Bronchial epithelial cell (primary cell): ENCODE measurements around the gene TCF4. TPM values are rescaled to one million over a fixed set of nuclear protein-coding genes. Genes with fewer than 3 reads are reported as not detected.

Source experiments
- DNase-seq: peaks from one replicate; pipeline ENCODE4 v3.0.0-alpha.2; 2010; ENCODE audit warnings: low read depth
- FAIRE-seq: peaks from 2 replicates; lab custom pipeline; 2011; peaks lifted over from hg19 to GRCh38; lab: Jason Lieb, UNC
- H3K27me3 ChIP-seq: 2 replicates; pipeline ENCODE4 v1.5.1; 2011; ENCODE audit warnings: low read length; ENCODE audit not compliant: control insufficient read depth, insufficient read depth
- H3K36me3 ChIP-seq: 2 replicates; pipeline ENCODE4 v1.5.1; 2011; ENCODE audit warnings: low read length; ENCODE audit not compliant: control insufficient read depth, insufficient read depth
- H3K4me3 ChIP-seq: 2 replicates; pipeline ENCODE4 v1.5.1; 2011; ENCODE audit warnings: mild to moderate bottlenecking, low read depth, low read length, control low read depth
- total RNA-seq: library from RNA; depleted of rRNA; stranded (reverse); fragments of >200 nt; gene quantifications from 2 replicates; pipeline ENCODE4 v1.2.1, GENCODE V29; 2014
- TF ChIP-seq, protein P1 (sequence below): IDR thresholded peaks from 2 replicates; pipeline ENCODE4 v1.5.1; 2011; ENCODE audit warnings: mild to moderate bottlenecking, moderate library complexity, low read length, control low read depth, inconsistent platforms; ENCODE audit not compliant: insufficient read depth, severe bottlenecking

Gene TCF4
- total RNA-seq, 1 donor from 2014 or later = 10.0 TPM

DNA sequence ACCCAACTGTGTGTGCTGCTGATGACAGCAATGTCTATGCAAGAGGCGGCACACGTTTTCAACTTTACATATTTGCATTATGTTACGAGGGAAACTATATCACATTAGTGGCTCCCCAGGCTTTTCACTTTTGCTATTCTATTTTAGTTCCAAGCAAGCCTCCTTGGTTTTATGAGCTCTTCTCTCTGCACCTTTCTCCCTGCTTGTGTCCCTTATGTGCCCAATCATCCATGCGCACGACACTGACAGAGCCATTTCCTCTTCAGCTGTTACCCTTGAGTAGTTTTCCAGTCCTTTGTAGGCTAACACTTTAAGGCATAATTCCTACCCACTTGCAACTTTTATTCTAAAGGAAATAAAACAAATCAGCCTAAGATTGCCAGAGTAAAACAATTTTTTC lies 154.3 kb downstream of the TCF4 start:
- TF ChIP-seq, protein P1, sequence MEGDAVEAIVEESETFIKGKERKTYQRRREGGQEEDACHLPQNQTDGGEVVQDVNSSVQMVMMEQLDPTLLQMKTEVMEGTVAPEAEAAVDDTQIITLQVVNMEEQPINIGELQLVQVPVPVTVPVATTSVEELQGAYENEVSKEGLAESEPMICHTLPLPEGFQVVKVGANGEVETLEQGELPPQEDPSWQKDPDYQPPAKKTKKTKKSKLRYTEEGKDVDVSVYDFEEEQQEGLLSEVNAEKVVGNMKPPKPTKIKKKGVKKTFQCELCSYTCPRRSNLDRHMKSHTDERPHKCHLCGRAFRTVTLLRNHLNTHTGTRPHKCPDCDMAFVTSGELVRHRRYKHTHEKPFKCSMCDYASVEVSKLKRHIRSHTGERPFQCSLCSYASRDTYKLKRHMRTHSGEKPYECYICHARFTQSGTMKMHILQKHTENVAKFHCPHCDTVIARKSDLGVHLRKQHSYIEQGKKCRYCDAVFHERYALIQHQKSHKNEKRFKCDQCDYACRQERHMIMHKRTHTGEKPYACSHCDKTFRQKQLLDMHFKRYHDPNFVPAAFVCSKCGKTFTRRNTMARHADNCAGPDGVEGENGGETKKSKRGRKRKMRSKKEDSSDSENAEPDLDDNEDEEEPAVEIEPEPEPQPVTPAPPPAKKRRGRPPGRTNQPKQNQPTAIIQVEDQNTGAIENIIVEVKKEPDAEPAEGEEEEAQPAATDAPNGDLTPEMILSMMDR = no peak
- no peaks in the 10 kb centered on the region for H3K27me3 ChIP-seq

DNA sequence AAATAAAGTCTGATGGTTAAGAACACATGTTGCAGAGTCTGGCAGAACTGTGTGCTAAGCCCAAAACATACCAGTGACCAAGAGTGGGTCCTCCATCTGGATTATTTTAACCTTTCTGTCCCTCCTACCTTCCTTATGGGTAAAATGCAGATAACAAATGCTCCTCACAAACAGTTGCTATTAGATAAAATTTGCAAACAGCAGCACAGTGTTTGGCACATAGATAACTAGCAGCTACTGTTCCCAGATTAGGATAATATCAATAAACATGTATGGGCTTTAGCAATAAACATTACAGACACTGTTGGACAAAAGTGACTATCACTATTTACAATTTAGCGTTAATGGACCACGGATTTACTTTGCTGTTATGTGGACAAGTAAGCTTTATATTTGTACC lies 154.9 kb downstream of the TCF4 start:
- H3K36me3 ChIP-seq = no peaks in the 10 kb centered on the region
- TF ChIP-seq, protein P1 = no peak
- DNase-seq = no peak
- H3K4me3 ChIP-seq = no peak overlapping the region
- no peaks in the 10 kb centered on the region for H3K27me3 ChIP-seq
- FAIRE-seq = no peak

More for the DNA sequence above, 154.3 kb downstream of the TCF4 start:
- Histone ChIP-seq H3K4me3 (no peak overlapping the region), H3K36me3 (no peaks in the 10 kb centered on the region)
- FAIRE-seq (no peak), DNase-seq (no peak)

DNA sequence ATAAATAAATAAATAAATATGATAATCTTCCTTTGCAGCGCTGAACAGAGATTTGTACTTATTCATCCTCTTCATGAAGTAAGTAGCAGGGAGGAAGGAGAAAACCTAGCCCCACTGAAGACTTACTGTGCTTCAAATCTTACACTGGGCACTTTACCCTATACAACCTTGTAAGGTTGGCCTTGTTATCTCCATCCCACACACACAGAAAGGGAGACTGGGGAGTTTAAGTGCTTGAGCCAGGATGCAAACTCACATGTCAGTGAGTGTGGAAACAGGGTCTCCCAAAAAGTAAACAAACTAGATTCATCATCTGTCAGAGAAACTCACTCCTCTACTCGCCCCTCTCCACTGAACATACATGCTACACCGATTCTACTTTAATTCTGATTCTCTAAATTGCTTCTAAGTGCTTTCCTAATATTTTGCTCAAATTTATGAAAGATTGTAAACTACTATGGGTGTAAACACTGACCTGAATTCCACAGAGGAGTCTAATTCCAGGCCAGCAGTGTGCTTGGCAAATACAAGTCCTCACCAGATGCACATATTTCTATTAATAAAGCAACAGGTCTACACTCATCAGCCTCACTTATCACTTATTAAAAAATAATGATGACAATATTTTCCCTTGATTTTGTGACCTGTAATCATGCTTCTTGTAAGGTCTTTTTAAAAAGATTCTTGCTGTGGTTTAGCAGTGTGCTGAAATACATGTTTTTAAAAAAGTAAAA lies 155.5 kb downstream of the TCF4 start:
- TF ChIP-seq, protein P1 = no peak
- no peak for DNase-seq
- Histone ChIP-seq H3K4me3 (no peak overlapping the region), H3K36me3 (no peaks in the 10 kb centered on the region), H3K27me3 (no peaks in the 10 kb centered on the region)
- no peak for FAIRE-seq

DNA sequence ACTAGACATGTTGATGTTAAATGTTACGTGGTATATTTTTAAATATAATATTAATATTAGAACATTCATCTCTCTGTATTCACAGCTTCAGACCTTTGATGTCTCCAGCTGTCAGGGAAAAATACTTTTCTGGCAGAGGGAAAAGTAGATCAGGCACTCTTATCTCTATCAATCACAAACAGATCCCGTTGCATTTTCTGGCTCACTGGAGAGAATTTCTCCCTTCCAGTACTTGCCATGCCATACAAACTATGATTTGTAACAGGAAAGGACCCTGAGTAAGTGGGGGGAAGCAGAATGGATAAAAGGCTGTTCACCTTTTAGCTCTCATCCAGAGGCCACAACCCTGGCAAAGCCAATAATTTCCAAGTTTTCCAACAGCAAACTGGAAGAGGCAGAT lies 158.0 kb downstream of the TCF4 start:
- DNase-seq = no peak
- TF ChIP-seq, protein P1 = no peak
- no peaks in the 10 kb centered on the region for H3K36me3 ChIP-seq
- no peak overlapping the region for H3K4me3 ChIP-seq
- no peaks in the 10 kb centered on the region for H3K27me3 ChIP-seq
- no peak for FAIRE-seq

DNA sequence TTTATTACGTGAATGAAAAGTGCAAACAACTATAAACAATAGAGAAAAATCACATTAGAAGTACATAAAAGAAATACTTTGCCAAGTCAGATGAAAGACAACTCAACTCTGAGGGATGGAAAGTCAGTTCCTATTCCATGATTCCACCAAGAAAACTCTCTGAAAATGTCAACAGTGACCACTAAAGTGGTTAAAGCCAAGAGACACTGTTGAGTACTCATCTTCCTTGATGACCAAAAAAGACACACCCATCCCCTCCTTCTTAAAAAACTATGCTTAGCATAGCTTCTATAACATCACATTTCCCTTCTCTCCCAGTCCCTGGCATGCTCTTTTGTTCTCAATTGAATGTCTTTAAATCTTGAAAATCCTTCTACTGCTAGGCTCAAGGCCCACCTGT lies 160.0 kb downstream of the TCF4 start:
- DNase-seq (no peak), FAIRE-seq (no peak)
- Histone ChIP-seq H3K36me3 (no peaks in the 10 kb centered on the region), H3K4me3 (no peak overlapping the region), H3K27me3 (no peaks in the 10 kb centered on the region)
- TF ChIP-seq, protein P1 = no peak

DNA sequence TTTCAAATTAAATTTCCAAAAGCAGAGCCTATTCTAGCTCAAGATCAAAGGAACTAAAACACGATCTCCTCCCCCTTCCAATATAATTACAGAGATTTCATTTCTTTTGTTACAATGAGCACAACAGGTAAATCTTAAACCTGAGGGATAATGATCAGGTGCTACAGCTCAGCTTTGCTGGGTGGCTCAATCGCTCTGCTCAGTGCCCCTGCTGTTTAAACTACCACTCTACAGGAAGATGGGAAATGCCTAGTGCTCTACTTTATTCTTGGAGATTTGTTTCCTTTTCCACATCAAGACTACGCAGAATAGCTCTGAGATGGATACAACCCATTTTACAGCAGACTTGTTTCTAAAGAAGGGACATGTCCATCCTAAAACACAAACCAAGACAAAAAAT lies 162.3 kb downstream of the TCF4 start:
- H3K4me3 ChIP-seq = no peak overlapping the region
- no peak for FAIRE-seq
- no peak for DNase-seq
- no peaks in the 10 kb centered on the region for H3K36me3 ChIP-seq
- TF ChIP-seq, protein P1 = no peak
- H3K27me3 ChIP-seq = no peaks in the 10 kb centered on the region
